ENCODE data around the gene RETREG1. TPM values are rescaled to one million over a fixed set of nuclear protein-coding genes. Genes with fewer than 3 reads are reported as not detected.
A peak's percentile ranks its signal among the peaks of the same experiment; 100 is the strongest.

The RETREG1 gene, protein sequence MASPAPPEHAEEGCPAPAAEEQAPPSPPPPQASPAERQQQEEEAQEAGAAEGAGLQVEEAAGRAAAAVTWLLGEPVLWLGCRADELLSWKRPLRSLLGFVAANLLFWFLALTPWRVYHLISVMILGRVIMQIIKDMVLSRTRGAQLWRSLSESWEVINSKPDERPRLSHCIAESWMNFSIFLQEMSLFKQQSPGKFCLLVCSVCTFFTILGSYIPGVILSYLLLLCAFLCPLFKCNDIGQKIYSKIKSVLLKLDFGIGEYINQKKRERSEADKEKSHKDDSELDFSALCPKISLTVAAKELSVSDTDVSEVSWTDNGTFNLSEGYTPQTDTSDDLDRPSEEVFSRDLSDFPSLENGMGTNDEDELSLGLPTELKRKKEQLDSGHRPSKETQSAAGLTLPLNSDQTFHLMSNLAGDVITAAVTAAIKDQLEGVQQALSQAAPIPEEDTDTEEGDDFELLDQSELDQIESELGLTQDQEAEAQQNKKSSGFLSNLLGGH
- 10 to 100 TPM; 24.8 to 55.4 TPM for total RNA-seq
- 103 TPM for polyA plus RNA-seq (ENCODE audit: insufficient read depth, low read depth, low replicate concordance)
- long read RNA-seq, donor 1, partial matches to known transcripts = 0 of 4 reads
- long read RNA-seq, donor 1, other reads (novel, unspliced or antisense) = 0 of 4 reads
- long read RNA-seq, donor 2, partial matches to known transcripts = 0 of 2 reads
- long read RNA-seq, donor 2, other reads (novel, unspliced or antisense) = 0 of 2 reads

DNA sequence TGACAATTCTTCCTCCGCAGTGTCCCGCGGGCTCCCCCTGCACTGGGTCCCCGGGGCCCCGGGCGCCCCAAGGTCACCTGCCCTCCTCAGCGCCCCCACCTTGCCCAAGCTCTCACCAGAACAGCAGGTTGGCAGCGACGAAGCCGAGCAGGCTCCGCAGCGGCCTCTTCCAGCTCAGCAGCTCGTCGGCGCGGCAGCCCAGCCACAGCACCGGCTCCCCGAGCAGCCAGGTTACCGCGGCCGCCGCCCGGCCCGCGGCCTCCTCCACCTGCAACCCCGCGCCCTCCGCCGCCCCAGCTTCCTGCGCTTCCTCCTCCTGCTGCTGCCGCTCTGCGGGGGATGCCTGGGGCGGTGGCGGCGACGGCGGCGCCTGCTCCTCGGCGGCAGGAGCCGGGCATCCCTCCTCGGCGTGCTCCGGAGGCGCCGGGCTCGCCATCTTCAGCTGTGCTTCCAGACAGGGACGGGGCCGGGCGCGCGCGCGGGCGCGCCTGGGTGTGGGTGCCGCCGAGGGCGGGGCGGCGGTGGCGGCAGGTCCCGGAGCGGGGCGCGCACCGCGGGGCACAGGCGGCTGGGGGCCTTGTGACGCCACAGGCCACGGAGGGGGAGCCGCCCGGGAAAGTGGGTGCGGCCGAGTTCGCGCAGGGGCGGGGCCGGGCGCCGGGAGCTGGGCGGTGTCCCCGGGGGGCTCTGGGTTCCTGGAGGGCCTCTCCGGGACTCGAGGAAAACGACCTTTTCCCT, at the start of gene RETREG1:
TSS of gene RETREG1 (minus strand) at position 462 of the 738 bp plus-strand sequence. CDS start at position 436, 26 bp downstream.
- TF ChIP-seq POLR2A (IDR thresholded peaks at IDR 0.05) = no peak
- TF ChIP-seq, protein P1, sequence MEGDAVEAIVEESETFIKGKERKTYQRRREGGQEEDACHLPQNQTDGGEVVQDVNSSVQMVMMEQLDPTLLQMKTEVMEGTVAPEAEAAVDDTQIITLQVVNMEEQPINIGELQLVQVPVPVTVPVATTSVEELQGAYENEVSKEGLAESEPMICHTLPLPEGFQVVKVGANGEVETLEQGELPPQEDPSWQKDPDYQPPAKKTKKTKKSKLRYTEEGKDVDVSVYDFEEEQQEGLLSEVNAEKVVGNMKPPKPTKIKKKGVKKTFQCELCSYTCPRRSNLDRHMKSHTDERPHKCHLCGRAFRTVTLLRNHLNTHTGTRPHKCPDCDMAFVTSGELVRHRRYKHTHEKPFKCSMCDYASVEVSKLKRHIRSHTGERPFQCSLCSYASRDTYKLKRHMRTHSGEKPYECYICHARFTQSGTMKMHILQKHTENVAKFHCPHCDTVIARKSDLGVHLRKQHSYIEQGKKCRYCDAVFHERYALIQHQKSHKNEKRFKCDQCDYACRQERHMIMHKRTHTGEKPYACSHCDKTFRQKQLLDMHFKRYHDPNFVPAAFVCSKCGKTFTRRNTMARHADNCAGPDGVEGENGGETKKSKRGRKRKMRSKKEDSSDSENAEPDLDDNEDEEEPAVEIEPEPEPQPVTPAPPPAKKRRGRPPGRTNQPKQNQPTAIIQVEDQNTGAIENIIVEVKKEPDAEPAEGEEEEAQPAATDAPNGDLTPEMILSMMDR (IDR thresholded peaks at IDR 0.05) = no peak

DNA sequence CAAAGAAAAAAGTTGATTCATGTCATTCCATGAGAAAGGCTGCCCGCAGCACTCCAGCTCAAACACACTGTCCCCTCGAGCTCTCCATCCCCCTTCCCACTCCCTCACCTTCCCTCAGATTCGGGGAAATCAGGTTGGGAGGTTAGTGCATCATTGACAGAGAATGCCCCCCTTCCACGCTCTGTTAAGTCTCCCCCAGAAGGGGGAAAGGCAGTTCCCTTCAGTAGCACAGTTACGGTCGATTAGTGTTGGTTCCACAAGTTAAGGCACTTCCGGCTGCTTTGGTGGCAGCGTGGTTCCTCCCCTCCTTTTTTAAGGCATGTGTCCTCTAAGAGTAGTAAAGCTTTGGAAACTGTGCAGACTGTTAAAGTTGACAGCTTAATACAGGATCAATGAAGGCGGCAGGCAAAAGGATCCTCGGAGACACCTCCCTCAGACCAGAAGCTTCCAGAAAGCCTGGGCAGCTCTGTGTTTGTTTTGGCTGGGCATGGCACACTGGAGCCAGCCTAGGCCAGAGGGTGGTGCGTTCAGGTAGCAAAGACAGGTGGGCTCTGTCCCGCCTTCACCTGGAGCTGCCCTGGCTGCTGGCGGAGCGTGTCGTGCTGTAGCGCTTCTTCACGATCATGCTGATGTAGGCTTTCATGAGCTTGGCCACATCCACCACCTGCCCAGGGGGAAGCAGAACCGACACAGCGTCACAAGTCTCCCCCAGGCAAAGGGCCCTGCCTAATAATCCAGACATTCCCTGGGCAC, 49.5 kb upstream of the RETREG1 start:
- DNase-seq = no peak
- 87 to 90% methylated on average over 19 of the region's 19 CpGs for WGBS, 2 donors
- H3K27ac ChIP-seq = no peak overlapping the region
- H3K9me3 ChIP-seq = no peaks in the 10 kb centered on the region
- intact Hi-C loops (cut with DNase I; ENCODE audit: low total_unique reads) = no loop called here
- TF ChIP-seq, protein P1 (IDR thresholded peaks at IDR 0.05) = no peak
- no peak for TF ChIP-seq POLR2A (IDR thresholded peaks at IDR 0.05)
- no peak overlapping the region for H3K4me3 ChIP-seq
- no peaks in the 10 kb centered on the region for H3K27me3 ChIP-seq
- H3K36me3 ChIP-seq (ENCODE audit: low read depth, missing control alignments) = no peaks in the 10 kb centered on the region
- peaks cover 25% of the 10 kb centered on the region for H3K4me1 ChIP-seq

More for the DNA sequence above, at the start of gene RETREG1:
- Histone ChIP-seq H3K4me3 (peak within 1 kb of the TSS; percentile 70 to 74), H3K9me3 (no peaks in the 10 kb centered on the region), H3K27ac (peak within 1 kb of the TSS; percentile 52 to 53), H3K36me3 (ENCODE audit: low read depth, missing control alignments) (no peaks in the 10 kb centered on the region), H3K27me3 (no peaks in the 10 kb centered on the region), H3K4me1 (peaks cover 12% of the 10 kb centered on the region)
- 0% methylated on average over 49 of the region's 86 CpGs; no CpG with 5 or more reads in 1 of the 2 donors for WGBS, 2 donors
- peak; percentile 74 for DNase-seq
- intact Hi-C loops (cut with DNase I; ENCODE audit: low total_unique reads) = no loop called here

DNA sequence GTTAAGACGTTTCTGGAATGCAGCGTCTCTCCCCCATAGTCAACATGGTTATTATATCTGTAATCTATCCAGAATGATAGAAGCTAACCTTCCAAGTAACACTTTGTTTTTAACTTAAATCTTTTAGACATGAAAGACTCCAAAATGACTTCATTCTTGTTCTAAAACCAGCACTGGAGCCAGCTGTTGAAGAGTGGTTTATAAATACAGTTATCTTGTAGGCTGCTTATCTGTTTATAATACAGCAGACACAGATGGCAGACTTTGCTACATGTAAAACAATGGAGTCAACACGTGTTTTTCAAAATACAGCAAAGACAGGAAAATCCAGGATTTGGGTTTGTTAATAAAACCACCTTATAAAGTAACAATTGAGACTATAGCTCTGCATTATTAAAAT, 48.8 kb upstream of the RETREG1 start:
- H3K27me3 ChIP-seq = no peaks in the 10 kb centered on the region
- TF ChIP-seq POLR2A (IDR thresholded peaks at IDR 0.05) = no peak
- TF ChIP-seq, protein P1 (IDR thresholded peaks at IDR 0.05) = no peak
- H3K4me1 ChIP-seq = peaks cover 25% of the 10 kb centered on the region
- no peaks in the 10 kb centered on the region for H3K36me3 ChIP-seq (ENCODE audit: low read depth, missing control alignments)
- no peak overlapping the region for H3K4me3 ChIP-seq
- intact Hi-C loops (cut with DNase I; ENCODE audit: low total_unique reads) = no loop called here
- H3K27ac ChIP-seq = no peak overlapping the region
- 49 to 50% methylated on average over 3 of the region's 3 CpGs for WGBS, 2 donors
- H3K9me3 ChIP-seq = no peaks in the 10 kb centered on the region
- DNase-seq = no peak

DNA sequence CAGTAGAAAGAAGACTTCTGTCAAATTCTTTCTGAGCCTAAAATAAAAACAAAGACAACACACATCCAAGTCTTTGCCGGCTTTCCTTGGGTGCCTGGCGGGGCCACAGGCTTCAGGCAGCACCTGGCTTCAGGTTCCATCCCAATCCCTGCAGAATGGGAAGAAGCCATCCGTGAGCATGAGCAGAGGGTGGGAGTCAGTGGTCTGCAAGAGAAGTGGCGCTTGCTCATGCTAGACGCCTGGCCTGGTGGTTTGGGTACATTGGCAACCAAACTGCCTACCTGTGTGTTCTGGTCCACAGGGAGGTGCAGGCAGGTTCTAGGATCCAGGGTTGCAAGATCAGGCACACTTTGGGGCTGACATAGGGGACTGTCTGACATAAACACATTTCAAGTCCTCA, 47.6 kb upstream of the RETREG1 start:
- DNase-seq = no peak
- Histone ChIP-seq H3K27ac (peak overlapping the region in 1 of 2 donors; percentile 44), H3K9me3 (no peaks in the 10 kb centered on the region), H3K27me3 (no peaks in the 10 kb centered on the region), H3K36me3 (ENCODE audit: low read depth, missing control alignments) (no peaks in the 10 kb centered on the region), H3K4me3 (no peak overlapping the region), H3K4me1 (peaks cover 21% of the 10 kb centered on the region)
- no peak for TF ChIP-seq POLR2A (IDR thresholded peaks at IDR 0.05)
- TF ChIP-seq, protein P1 (IDR thresholded peaks at IDR 0.05) = no peak
- WGBS, 2 donors = 81 to 97% methylated on average over 5 of the region's 5 CpGs
- intact Hi-C loops (cut with DNase I; ENCODE audit: low total_unique reads) = no loop called here

Measured in testis (tissue), 5 donors.